ENCODE data around the gene MYMK.

MYMK gene

DNA sequence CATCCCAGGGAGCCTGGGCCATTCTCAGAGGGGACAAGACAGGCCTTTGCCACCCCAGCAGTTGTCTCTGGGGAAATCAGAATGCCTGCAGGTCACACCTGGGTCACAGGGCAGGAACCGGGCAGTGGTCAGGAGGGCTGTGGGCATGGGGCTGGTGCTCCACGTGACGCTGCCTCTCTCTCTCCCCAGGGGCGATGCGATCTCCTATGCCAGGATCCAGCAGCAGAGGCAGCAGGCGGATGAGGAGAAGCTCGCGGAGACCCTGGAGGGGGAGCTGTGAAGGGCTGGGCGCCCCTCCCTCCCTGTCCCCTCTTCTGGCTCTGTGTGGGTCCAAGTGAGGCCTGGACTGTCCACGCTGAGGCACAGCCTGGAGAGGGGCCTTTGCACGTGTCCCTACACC lies 56.4 kb downstream of the MYMK start:
- no peak for DNase-seq (ENCODE audit: low spot score)

DNA sequence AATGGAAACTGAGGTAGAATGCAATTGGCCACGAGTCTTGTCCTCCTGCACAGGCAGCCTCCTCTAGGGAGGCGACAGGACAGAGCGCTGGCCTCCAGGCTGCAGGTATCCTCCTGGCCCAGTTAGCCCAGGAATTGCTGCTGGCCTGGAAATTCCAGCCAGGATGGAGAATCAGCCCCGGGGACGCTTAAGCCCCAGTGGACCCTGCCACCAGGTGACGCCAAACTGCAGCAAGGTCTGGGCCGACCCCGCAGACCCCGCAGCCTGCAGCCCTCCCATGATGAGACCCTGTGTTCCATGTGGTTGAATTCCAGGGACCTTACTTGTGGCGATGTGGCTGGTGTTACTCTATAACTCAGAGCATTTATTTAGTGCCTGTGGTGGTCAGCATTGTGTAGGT lies 57.7 kb downstream of the MYMK start:
- DNase-seq (ENCODE audit: low spot score) = no peak

DNA sequence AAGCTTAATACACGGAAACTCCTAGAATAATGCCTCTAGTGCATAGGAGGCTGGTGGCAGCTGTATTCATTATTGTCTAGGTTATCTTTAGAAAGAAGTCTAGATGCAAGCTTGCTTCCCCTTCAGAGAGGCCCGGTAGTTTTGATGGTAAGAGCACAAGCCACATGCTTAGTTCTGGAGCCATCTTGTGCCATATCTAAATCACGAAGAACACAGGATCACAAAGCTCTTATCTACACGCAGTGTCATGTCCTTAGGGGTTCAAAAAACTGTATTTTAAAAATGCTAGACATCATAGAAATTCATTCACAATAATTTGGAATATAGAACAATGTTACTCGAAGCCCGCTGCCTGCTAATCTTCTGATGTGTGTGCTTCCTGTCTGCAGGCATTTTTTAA lies 58.8 kb downstream of the MYMK start:
- no peak for DNase-seq (ENCODE audit: low spot score)

DNA sequence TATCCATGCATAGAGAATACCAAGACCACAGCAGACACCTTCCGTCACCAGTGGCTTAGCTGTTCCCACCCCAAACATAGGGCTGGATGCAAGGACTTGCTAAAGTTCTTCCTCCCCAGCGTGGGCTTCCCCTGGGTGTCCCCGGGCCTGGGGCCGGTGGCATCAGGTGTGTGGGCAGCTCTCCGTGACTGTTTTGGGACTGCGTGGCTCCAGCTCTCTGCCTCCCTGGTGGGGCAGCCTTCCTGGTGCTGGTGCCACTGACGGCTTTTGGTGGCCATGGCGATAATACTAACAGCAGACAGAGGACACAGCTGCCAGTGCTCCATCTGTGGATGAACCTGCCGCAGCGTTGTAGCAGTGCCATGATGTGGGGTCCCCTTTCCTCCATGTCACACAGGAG lies 60.1 kb downstream of the MYMK start:
- no peak for DNase-seq (ENCODE audit: low spot score)

Data from hepatic stellate cell (primary cell).